Endothelial cell of umbilical vein (primary cell): ENCODE results near the gene FEN1.

Experiments
- EZH2 ChIP-seq: IDR thresholded peaks from 2 replicates; pipeline ENCODE4 v1.6.1; 2012; ENCODE audit warnings: borderline replicate concordance, low read depth, mild to moderate bottlenecking, moderate library complexity, low read length, inconsistent platforms; ENCODE audit not compliant: severe bottlenecking
- MYC ChIP-seq: IDR thresholded peaks from one replicate; pipeline ENCODE4 v1.6.1; 2011; ENCODE audit warnings: mild to moderate bottlenecking, low read depth, low read length
- POLR2AphosphoS5 ChIP-seq: IDR thresholded peaks from 2 replicates; pipeline ENCODE4 v1.6.1; 2012; ENCODE audit warnings: low read depth, mild to moderate bottlenecking, control low read depth, low read length, moderate library complexity; ENCODE audit not compliant: insufficient read depth
- TF ChIP-seq, protein P1 (sequence below), 2 donors: IDR thresholded peaks; 1 replicate in 1 of 2; 2 replicates in 1 of 2; pipeline ENCODE4 v1.5.1; 2011; ENCODE audit warnings: low read length in 2 of 2, mild to moderate bottlenecking in 2 of 2, moderate library complexity in 2 of 2, control low read depth in 1 of 2, inconsistent platforms in 1 of 2, low read depth in 1 of 2; ENCODE audit not compliant: insufficient read depth in 1 of 2; ENCODE audit errors: extremely low read depth in 1 of 2

GRCh38 chr11:61757213-61757862 is 35.4 kb upstream of the FEN1 start:
- no peak for TF ChIP-seq POLR2AphosphoS5
- TF ChIP-seq, protein P1, sequence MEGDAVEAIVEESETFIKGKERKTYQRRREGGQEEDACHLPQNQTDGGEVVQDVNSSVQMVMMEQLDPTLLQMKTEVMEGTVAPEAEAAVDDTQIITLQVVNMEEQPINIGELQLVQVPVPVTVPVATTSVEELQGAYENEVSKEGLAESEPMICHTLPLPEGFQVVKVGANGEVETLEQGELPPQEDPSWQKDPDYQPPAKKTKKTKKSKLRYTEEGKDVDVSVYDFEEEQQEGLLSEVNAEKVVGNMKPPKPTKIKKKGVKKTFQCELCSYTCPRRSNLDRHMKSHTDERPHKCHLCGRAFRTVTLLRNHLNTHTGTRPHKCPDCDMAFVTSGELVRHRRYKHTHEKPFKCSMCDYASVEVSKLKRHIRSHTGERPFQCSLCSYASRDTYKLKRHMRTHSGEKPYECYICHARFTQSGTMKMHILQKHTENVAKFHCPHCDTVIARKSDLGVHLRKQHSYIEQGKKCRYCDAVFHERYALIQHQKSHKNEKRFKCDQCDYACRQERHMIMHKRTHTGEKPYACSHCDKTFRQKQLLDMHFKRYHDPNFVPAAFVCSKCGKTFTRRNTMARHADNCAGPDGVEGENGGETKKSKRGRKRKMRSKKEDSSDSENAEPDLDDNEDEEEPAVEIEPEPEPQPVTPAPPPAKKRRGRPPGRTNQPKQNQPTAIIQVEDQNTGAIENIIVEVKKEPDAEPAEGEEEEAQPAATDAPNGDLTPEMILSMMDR (IDR thresholded peaks at IDR 0.05; ENCODE audit: extremely low read depth in 1 of 2, insufficient read depth in 1 of 2, low read depth in 1 of 2, low read length in 2 of 2), result no peak
- TF ChIP-seq EZH2, result no peak
- TF ChIP-seq MYC, result no peak
